NCI-H146 treated with DMSO at 0.1 percent for 48 hours (cell line): ENCODE measurements around the gene TMEM255A.

Source experiments
- DNase-seq: peaks from one replicate; lab custom pipeline; 2025; ENCODE audit not compliant: unreplicated experiment; lab: John Stamatoyannopoulos, UW

TMEM255A gene

GRCh38 chrX:120308959-120309872, 2.0 kb downstream of the TMEM255A start:
- DNase-seq, result no peak

GRCh38 chrX:120308558-120308957, 2.7 kb downstream of the TMEM255A start:
- DNase-seq, result no peak

- DNase-seq, result no peak
Measured at GRCh38 chrX:120306630-120307029, 4.6 kb downstream of the TMEM255A start.

GRCh38 chrX:120305531-120306141, 5.6 kb downstream of the TMEM255A start:
- no peak for DNase-seq

- no peak for DNase-seq
Measured at GRCh38 chrX:120304256-120304655, 7.0 kb downstream of the TMEM255A start.

GRCh38 chrX:120302434-120302833, 8.8 kb downstream of the TMEM255A start:
- DNase-seq, result peak; percentile 12

GRCh38 chrX:120301960-120302359, 9.3 kb downstream of the TMEM255A start:
- DNase-seq, result no peak

- DNase-seq, result no peak
Measured at GRCh38 chrX:120301497-120301896, 9.8 kb downstream of the TMEM255A start.

GRCh38 chrX:120299928-120300327, 11.3 kb downstream of the TMEM255A start:
- no peak for DNase-seq

- DNase-seq, result no peak
Measured at GRCh38 chrX:120297923-120298322, 13.3 kb downstream of the TMEM255A start.

- DNase-seq, result no peak
Measured at GRCh38 chrX:120294651-120295050, 16.6 kb downstream of the TMEM255A start.

GRCh38 chrX:120293015-120293414, 18.2 kb downstream of the TMEM255A start:
- no peak for DNase-seq

GRCh38 chrX:120291211-120291610, 20.1 kb downstream of the TMEM255A start:
- no peak for DNase-seq

- no peak for DNase-seq
Measured at GRCh38 chrX:120290107-120290506, 21.2 kb downstream of the TMEM255A start.

- DNase-seq, result no peak
Measured at GRCh38 chrX:120287513-120288112, 23.6 kb downstream of the TMEM255A start.

GRCh38 chrX:120286733-120287512, 24.3 kb downstream of the TMEM255A start:
- DNase-seq, result no peak

GRCh38 chrX:120282697-120283096, 28.6 kb downstream of the TMEM255A start:
- no peak for DNase-seq

- no peak for DNase-seq
Measured at GRCh38 chrX:120281761-120282160, 29.5 kb downstream of the TMEM255A start.

- DNase-seq, result no peak
Measured at GRCh38 chrX:120281021-120281624, 30.1 kb downstream of the TMEM255A start.

- no peak for DNase-seq
Measured at GRCh38 chrX:120274958-120275357, 36.3 kb downstream of the TMEM255A start.

GRCh38 chrX:120274145-120274544, 37.1 kb downstream of the TMEM255A start:
- DNase-seq, result no peak
